ENCODE measurements around the gene RAPGEF1. TPM values are rescaled to one million over a fixed set of nuclear protein-coding genes. Genes with fewer than 3 reads are reported as not detected.

Gene RAPGEF1
- total RNA-seq, 1 experiment from 2014 or later: 55.6 TPM

DNA sequence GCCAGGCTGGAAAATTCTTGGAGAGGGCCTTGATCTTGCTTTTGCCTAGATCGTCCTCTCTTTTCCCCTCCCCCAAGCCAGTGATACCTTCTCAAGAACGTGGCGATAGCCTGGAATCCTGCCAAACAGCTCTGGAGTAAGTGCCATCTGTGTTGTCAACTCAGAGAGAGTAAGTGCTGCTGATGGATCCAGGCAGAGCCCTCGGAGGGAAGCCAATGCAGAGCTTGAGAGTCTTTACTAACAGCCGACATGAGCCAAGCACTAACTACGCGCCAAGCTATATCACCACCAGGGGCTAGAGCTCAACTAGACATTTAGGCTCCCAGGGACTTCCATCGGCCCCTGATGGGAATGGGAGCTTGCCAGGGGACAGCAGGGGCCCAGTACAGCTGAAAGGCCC, 17.6 kb downstream of the RAPGEF1 start:
- H4K8ac ChIP-seq (replicated peaks; ENCODE audit: insufficient read length, low read depth, low read length): no peak overlapping the region
- TF ChIP-seq CTCF (conservative IDR thresholded peaks at IDR 0.05): peak; percentile 37; the same call in 2 of the 3 replicates
- H2BK12ac ChIP-seq (ENCODE audit: insufficient read length, low read depth, low read length): no peak overlapping the region
- peaks cover 15% of the 10 kb centered on the region for H3K79me1 ChIP-seq (ENCODE audit: insufficient read depth, low read depth, low read length, poor library complexity, severe bottlenecking)
- no peak overlapping the region for H3K4me2 ChIP-seq (ENCODE audit: insufficient read depth, insufficient read length, low read length)
- DNase-seq: no peak
- H2AK5ac ChIP-seq (ENCODE audit: insufficient read length, low read length): no peak overlapping the region
- H3K9me3 Mint-ChIP-seq: peaks cover 0 to 3% of the 10 kb centered on the region in 2 experiments; a peak in 2 of 5 replicates
- no peak overlapping the region for H4K91ac ChIP-seq (ENCODE audit: insufficient read length, low read depth, low read length)
- H3K36me3 Mint-ChIP-seq (ENCODE audit: insufficient read depth in 1 of 3, low read depth in 3 of 3): peaks cover 4 to 18% (median 16%) of the 10 kb centered on the region in 3 experiments; a peak in 6 of 7 replicates
- no peaks in the 10 kb centered on the region for H4K20me1 ChIP-seq (ENCODE audit: control insufficient read depth, insufficient read depth, insufficient read length)
- peaks cover 2 to 6% of the 10 kb centered on the region in 2 experiments; a peak in 3 of 4 replicates for H3K4me1 Mint-ChIP-seq
- H2BK5ac ChIP-seq (ENCODE audit: insufficient read length, low read length): no peak overlapping the region
- H3K4me1 ChIP-seq (ENCODE audit: insufficient read depth, low read length): peaks cover 2% of the 10 kb centered on the region; the same call in 1 of the 2 replicates
- no peak overlapping the region for H3K27ac ChIP-seq (ENCODE audit: insufficient read length, low read depth, low read length)
- no peak overlapping the region for H2BK15ac ChIP-seq (ENCODE audit: low read depth, low read length)
- H2BK20ac ChIP-seq (ENCODE audit: low read depth, low read length, poor library complexity, severe bottlenecking): no peak overlapping the region
- H3K18ac ChIP-seq (ENCODE audit: insufficient read length, low read depth, low read length): no peak overlapping the region
- H3K79me2 ChIP-seq (ENCODE audit: insufficient read depth, low read length): peaks cover 16% of the 10 kb centered on the region; the same call in 1 of the 2 replicates
- H3K56ac ChIP-seq (ENCODE audit: insufficient read length, low read depth, low read length): no peak overlapping the region
- no CpG with 5 or more reads among the region's 8 CpGs for WGBS (ENCODE audit: extremely low coverage, insufficient read length, low lambda C conversion rate)
- H2AFZ ChIP-seq (ENCODE audit: low read length): no peak overlapping the region
- H3K9me3 ChIP-seq (ENCODE audit: control insufficient read depth, low read depth, low read length): no peaks in the 10 kb centered on the region
- H3K27me3 Mint-ChIP-seq (ENCODE audit: low read depth): no peaks in the 10 kb centered on the region
- H4K5ac ChIP-seq (ENCODE audit: insufficient read length, low read depth, low read length): no peak overlapping the region
- H3T11ph ChIP-seq (ENCODE audit: low read length): no peak overlapping the region
- H2BK120ac ChIP-seq (ENCODE audit: low read depth, low read length, poor library complexity, severe bottlenecking): no peak overlapping the region
- H3K14ac ChIP-seq (ENCODE audit: insufficient read depth, low read length): no peak overlapping the region
- H3K4me3 Mint-ChIP-seq: no peak overlapping the region
- H3K23me2 ChIP-seq (ENCODE audit: insufficient read length, low read depth, low read length, poor library complexity, severe bottlenecking): no peaks in the 10 kb centered on the region
- no peak overlapping the region; a peak in 1 of 7 replicates for H3K27ac Mint-ChIP-seq
- H3K4ac ChIP-seq (ENCODE audit: low read depth, low read length): no peak overlapping the region
- no peak overlapping the region for H3K9ac ChIP-seq (ENCODE audit: extremely low read depth, insufficient read length, low read length)
- H3K23ac ChIP-seq (ENCODE audit: insufficient read length, low read depth, low read length): no peak overlapping the region
- H3K27me3 ChIP-seq (ENCODE audit: insufficient read depth, low read length): no peaks in the 10 kb centered on the region

All from H9 (cell line).